GM19463 (cell line): ENCODE data around the gene UPF1.

Experiments used
- ATAC-seq: cut with Tn5 transposase; IDR thresholded peaks from one replicate; pipeline ENCODE4 v1.9.1; 2021; ENCODE audit warnings: mild to moderate bottlenecking, moderate library complexity; ENCODE audit not compliant: unreplicated experiment

Gene UPF1

DNA sequence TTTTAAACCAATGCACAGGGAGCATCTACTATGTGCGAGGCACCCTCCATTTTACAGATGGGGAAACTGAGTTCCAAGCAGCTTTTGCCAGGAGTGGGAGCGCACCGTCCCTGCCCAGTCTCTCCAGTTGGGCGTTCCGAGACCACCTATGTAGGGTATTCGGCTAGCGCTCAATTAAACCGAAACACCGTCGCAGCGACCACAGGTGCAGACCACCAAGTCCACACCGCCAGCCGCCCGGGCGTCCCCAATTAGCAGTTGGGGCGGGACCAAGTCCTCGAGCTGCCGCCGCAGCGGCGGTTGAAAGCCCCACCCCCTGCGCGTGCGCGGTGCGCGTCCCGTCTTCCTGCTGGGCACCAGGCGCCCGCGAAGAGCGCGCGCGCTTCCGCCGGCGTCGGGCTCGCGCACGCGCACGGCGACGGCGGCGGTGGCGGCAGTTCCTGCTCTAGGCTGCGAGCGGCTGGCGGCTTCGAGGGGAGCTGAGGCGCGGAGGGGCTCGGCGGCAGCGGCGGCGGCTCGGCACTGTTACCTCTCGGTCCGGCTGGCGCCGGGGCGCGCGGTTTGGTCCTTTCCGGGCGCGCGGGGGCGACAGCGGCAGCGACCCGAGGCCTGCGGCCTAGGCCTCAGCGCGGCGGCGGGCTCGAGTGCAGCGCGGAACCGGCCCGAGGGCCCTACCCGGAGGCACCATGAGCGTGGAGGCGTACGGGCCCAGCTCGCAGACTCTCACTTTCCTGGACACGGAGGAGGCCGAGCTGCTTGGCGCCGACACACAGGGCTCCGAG is at the start of gene UPF1:
Gene UPF1 (plus strand): TSS at position 436 of the 782 bp plus-strand sequence. CDS start 251 bp downstream, at position 687.
- ATAC-seq, result peak; percentile 66

DNA sequence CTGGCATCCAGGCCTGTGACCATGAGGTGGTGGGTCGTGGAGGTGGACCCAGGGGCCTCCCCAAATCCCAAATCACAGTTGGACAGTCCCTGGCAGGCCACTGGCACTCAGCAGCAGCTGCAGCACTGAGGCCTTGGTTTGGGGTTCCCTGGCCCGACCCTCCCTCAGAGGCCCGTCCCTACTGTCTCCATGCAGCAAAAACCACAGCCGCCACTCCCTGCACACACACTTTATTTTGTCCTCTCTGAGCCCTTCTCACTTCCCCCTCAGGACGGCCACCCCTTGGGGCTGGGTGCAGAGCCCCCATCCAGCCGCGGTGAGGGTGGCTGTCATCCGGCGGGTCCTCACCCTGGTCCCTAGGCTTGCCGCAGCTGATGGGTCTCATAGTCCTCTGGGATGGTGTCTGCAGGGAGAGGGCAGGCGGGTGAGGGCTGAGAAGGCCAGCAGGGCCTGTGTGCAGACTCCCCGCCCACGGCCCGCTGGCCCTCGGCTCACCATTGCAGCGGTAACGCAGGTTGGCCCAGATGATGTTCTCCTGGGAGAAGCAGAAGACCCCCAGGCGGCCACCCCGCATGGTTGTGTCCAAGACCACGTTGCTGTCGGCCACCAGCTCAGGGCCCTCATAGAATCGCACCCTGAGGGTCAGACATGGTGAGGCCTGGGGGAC is 49.1 kb upstream of the UPF1 start:
- no peak for ATAC-seq

GRCh38 chr19:18783958-18784785 is 47.6 kb upstream of the UPF1 start:
- no peak for ATAC-seq

DNA sequence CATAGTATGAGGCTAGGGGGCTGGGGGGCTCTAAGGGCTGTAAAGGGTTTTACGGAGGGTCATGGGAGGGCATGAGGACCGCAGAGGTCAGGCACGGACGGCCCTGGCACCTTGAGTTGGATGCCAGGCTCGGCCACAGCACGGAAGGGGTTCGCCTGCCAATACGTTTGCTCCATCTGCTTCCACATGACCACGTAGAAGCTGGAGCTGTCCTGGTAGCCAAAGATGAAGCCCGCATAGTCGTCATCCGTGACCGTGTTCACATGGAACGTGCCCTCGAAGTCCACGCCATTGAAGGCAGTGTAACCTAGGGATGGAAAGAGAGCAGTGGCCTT is 47.0 kb upstream of the UPF1 start:
- no peak for ATAC-seq

- no peak for ATAC-seq
Observed at GRCh38 chr19:18785179-18786124, 46.3 kb upstream of the UPF1 start.

DNA sequence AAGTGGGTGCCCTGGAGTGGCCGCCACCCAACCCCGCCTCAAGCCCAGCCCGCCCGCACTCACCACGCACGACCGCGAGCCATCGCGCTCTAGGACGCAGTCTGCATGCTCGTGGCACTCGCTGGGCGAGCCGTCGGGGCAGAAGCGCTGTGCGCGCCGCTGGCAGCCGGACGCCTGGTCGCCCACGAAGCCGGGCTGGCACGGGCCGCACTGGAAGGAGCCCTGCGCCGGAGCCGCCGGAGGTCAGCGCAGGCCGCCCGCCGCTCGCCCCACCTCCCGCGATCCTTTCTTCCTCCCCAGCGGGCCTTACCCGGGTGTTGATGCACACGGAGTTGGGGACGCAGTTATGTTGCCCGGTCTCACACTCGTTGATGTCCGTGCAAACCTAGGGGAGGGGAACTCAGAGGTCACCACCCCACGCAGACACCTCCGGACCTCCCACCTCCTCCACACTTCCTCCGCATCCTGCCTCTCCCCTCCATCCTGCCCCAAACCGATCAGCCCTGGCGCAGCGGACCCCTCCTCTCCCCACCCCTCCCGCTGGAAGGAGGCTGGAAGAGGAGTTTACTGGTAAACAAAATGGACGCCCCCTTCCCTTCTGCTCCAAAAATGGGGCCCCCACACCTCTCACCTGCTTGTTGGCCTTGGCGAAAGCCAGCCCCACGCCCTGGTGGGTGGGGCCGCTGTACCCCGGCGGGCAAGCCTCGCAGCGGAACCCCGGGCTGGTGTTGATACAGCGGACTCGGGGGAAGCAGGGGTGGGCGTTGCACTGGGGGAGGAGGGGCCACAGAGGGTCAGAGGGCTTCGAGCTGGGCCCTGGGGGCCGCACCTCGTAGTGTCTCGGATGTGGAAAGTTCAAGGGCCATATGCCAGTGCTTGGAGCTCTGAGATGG is 43.0 kb upstream of the UPF1 start:
- no peak for ATAC-seq

DNA sequence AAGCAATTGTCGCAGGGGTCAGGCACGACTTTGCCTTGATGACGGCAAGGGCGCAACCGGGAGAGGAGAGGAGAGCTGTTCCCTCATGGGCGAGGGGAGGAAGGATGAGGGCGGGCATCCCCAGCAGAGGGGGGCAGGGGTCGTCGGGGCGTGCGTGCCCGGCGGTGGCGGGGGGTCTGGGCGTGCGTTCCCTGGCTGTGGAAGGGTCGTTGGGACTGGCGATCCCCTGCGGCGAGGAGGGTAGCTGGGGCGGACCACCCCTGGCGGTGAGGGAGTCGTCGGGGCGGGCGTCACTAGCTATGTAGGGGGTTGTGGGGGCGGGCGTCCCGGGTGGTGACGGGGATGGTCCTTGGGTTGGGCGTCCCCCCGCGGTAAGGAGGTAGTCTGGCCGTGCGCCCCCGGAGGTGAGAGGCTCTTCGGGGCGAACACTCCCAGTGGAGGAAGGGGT is 42.3 kb upstream of the UPF1 start:
- ATAC-seq, result no peak

DNA sequence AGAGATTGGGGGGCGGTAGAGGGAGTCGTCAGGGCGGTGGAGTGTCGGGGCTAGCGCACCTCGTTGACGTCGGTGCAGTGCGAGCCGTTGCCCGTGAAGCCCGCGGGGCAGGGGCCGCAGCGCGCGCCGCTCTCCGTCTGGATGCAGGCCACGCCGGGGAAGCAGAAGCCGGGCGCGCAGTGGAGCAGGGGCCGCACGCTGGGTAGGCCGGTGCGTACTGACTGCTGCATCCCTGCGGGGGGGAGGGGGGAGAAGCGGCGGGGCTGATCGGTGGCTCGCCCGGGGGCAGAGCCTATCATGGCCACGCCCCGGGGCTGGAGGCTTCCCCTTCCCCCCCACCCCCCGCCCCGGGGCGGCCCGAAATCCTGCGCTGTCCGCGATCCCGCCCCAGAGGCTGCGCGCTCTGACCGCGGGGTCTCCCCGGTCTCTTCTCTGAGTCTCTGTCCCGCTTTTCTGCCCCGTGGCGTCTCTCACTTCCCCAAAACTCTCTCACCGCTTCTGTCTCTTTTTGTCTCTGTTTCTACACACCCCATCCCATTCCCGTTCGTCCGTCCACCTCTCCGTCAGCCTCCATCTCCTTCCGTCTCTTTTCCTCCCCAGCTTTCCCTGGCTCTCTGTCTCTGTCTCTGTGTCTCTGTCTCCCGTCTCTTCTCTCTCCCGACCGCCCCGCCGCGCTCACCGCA is 41.7 kb upstream of the UPF1 start:
- ATAC-seq, result no peak

DNA sequence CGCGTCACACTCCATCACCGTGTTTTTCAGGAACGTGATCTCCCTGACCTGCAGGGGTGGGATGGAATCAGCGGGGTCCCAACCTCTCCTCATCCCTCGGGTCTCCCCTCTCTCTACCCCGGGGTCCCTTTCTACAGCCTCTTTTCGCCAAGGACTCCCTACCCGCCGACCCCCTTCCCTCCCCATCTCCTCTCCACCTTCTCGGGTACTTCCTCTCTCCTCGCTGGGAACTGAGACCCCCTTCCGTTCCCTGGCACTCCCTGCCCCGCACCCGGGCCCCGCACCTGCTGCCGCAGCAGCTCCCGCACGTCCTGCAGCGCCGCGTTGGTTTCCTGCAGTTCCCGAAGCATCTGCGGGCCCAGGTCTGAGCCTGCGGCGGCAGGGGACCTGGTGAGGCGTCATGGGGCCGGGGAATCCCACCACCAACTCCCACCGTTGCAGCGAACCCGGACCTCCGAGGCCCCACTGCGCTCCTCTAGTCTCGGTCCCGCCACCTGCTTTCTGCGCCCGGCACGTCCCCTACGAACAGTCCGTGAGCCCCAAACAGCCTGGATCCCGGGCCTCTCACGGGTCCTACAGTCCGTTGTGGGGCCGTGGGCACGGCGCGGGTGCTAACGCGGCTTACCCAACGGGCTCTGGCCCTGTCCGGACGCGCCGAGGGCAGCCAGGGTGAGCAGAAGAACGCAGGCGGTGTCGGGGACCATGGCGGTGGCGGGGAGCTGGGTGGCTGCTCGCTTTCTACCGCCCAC is 41.0 kb upstream of the UPF1 start, which contains the start of gene COMP:
Gene COMP (minus strand): TSS at position 740 of the 749 bp plus-strand sequence. CDS start 36 bp downstream, at position 704.
- no peak for ATAC-seq

GRCh38 chr19:18791315-18791678 is 40.5 kb upstream of the UPF1 start:
- no peak for ATAC-seq

DNA sequence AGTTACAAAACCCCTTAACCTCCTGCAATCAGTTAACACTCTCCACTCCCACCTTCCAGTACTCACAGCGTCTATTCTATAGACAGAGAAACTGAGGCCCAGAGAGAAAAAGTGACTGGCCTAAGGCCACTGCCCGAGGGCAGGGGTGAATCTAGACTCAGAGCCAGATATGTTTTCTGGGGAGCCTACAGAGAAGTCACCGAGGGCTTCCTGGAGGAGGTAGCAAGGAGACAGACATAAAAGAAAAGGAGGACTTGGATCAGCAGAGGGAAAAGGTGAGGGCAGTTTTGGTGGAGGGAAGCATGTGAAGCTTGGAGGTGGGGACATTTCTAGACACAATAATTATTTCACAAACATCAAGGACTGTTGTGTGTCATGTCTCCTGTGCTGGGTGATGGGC is 39.1 kb upstream of the UPF1 start:
- ATAC-seq, result no peak

DNA sequence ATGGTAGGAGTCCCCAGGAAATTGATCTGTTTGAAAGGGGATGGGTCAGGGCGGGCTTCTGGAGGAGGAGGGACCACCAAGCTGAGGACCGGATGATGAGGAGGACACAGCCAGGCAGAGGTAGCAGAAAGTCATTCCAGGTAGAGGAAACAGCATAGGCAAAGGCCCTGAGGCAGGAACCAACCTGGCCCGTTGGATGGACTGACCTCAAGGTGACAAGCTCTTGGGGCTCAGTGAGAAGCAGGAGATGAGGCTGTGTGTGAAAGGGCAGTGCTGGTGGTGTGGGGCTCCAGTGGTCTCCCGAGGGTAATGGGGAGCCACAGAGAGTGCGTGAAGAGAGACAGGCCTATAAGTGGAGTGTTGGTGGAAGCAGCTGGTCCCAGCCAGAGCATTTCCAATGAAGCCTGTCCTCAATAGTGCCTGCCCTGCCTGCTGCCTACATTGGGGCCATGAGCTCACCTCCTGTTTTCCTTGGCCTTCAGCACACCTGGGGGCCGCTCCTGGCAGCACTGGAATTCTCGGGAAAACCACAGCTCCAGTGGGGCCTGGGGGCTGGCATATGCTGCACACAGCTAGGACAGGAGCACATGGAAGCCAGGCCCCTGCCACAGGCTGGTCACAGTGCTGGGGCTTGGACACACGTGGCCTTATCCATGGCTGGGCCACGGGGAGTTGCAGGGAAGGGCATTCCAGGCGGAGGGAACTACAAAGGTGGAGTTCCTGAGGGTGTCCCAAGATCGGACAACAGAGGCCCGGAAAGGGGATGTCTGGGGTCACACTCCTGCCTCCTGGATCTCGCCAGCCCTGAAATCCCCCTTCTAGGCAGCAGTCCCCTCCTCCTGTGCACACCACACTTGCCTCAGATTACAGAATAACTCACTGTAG is 38.4 kb upstream of the UPF1 start:
- no peak for ATAC-seq

GRCh38 chr19:18794029-18794313 is 37.8 kb upstream of the UPF1 start:
- no peak for ATAC-seq

GRCh38 chr19:18794692-18795091 is 37.1 kb upstream of the UPF1 start:
- ATAC-seq, result no peak

GRCh38 chr19:18795540-18795939 is 36.2 kb upstream of the UPF1 start:
- ATAC-seq, result no peak

DNA sequence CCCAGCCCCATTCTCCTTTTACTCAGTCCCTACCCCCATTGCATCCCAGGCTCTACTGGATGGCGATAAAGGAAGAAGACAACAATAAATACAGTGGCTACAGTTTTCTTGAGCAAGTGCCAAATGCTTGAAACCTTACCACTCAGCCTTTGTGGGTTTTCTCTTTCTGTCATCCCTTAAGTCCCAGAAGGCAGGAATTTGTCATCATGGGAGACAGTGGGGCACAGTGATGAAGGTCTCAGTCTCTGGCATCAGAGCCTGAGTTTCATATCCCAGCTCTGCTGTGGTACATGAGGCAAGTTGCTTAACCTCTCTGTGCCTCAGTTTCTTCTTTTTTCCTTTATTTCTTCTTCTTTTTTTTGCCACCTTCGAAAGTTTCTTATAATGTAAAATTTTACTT is 35.5 kb upstream of the UPF1 start:
- no peak for ATAC-seq
